Mesendoderm (in vitro differentiated cells): ENCODE data around the gene SH2D1B.

Experiments used
- DNase-seq: peaks from one replicate; pipeline ENCODE4 v3.0.0; 2013
- H2AK5ac ChIP-seq: 2 replicates; pipeline ENCODE4 v1.6.1; 2013; ENCODE audit warnings: low read length, inconsistent platforms
- H2BK120ac ChIP-seq: 2 replicates; pipeline ENCODE4 v1.6.1; 2013; ENCODE audit warnings: low read depth, mild to moderate bottlenecking, low read length, moderate library complexity, mixed read lengths
- H2BK15ac ChIP-seq: replicated peaks from 2 replicates; pipeline ENCODE4 v1.6.1; 2013; ENCODE audit warnings: low read depth, mild to moderate bottlenecking, moderate library complexity
- H2BK5ac ChIP-seq: 2 replicates; pipeline ENCODE4 v1.6.1; 2013; ENCODE audit warnings: low read length, inconsistent platforms
- H3K18ac ChIP-seq: 2 replicates; pipeline ENCODE4 v1.6.1; 2013; ENCODE audit warnings: mild to moderate bottlenecking, low read length, mixed read lengths
- H3K23ac ChIP-seq: one replicate; pipeline ENCODE4 v1.6.1; 2013; ENCODE audit warnings: low read length
- H3K27ac ChIP-seq: 2 replicates; pipeline ENCODE4 v1.5.1; 2013; ENCODE audit warnings: low read depth, mild to moderate bottlenecking, inconsistent platforms, low read length, moderate library complexity
- H3K27me3 ChIP-seq: 2 replicates; pipeline ENCODE4 v1.6.1; 2013; ENCODE audit warnings: low read length, control low read depth, mild to moderate bottlenecking, inconsistent platforms; ENCODE audit not compliant: insufficient read depth, poor library complexity
- H3K36me3 ChIP-seq: 2 replicates; pipeline ENCODE4 v1.6.1; 2013; ENCODE audit warnings: low read length, inconsistent platforms; ENCODE audit not compliant: control insufficient read depth, insufficient read depth
- H3K4ac ChIP-seq: one replicate; pipeline ENCODE4 v1.6.1; 2013; ENCODE audit warnings: low read depth, mild to moderate bottlenecking, low read length, moderate library complexity
- H3K4me1 ChIP-seq: 2 replicates; pipeline ENCODE4 v1.6.1; 2013; ENCODE audit warnings: low read depth, low read length, inconsistent platforms; ENCODE audit not compliant: control insufficient read depth
- H3K4me2 ChIP-seq: 2 replicates; pipeline ENCODE4 v1.6.1; 2013; ENCODE audit warnings: low read length
- H3K4me3 ChIP-seq: 2 replicates; pipeline ENCODE4 v1.5.1; 2013; ENCODE audit warnings: mild to moderate bottlenecking, low read length
- H3K56ac ChIP-seq: one replicate; pipeline ENCODE4 v1.6.1; 2013; ENCODE audit warnings: low read length
- H3K79me1 ChIP-seq: 2 replicates; pipeline ENCODE4 v1.6.1; 2013; ENCODE audit warnings: low read length, inconsistent platforms
- H3K79me2 ChIP-seq: 2 replicates; pipeline ENCODE4 v1.6.1; 2013; ENCODE audit warnings: mild to moderate bottlenecking, low read length; ENCODE audit not compliant: control insufficient read depth, insufficient read depth
- H3K9ac ChIP-seq: 2 replicates; pipeline ENCODE4 v1.6.1; 2013; ENCODE audit warnings: low read length, inconsistent platforms
- H4K5ac ChIP-seq: one replicate; pipeline ENCODE4 v1.6.1; 2013; ENCODE audit warnings: low read length
- H4K8ac ChIP-seq: one replicate; pipeline ENCODE4 v1.6.1; 2013; ENCODE audit warnings: low read depth, mild to moderate bottlenecking, control low read depth, low read length, moderate library complexity
- WGBS: extraction: QIAGEN DNeasy Blood & Tissue Kit; methylation state at CpG from one replicate; pipeline ENCODE4 v1.1.7; 2013; ENCODE audit warnings: low lambda C conversion rate, missing lambda C conversion rate; ENCODE audit not compliant: insufficient coverage; ENCODE audit errors: extremely low coverage; 5-methylcytosine and 5-hydroxymethylcytosine counted together

The SH2D1B gene

GRCh38 chr1:162397943-162398560 lies 13.9 kb downstream of the SH2D1B start:
- Histone ChIP-seq H3K9ac (no peak overlapping the region), H3K79me2 (no peaks in the 10 kb centered on the region), H4K8ac (no peak overlapping the region), H3K27me3 (no peaks in the 10 kb centered on the region), H3K18ac (no peak overlapping the region), H3K56ac (no peak overlapping the region), H4K5ac (no peak overlapping the region), H3K4me3 (no peak overlapping the region), H3K23ac (no peak overlapping the region), H3K27ac (no peak overlapping the region), H3K79me1 (no peaks in the 10 kb centered on the region), H2BK120ac (no peak overlapping the region), H3K4me1 (peaks cover 11% of the 10 kb centered on the region), H3K4me2 (no peak overlapping the region), H3K4ac (no peak overlapping the region), H2BK5ac (no peak overlapping the region), H3K36me3 (no peaks in the 10 kb centered on the region), H2BK15ac (no peak overlapping the region), H2AK5ac (no peak overlapping the region)
- no CpG with 5 or more reads among the region's 3 CpGs for WGBS
- peak; percentile 68 for DNase-seq

- no CpG with 5 or more reads among the region's 3 CpGs for WGBS
- DNase-seq = no peak
These were observed 14.9 kb downstream of the SH2D1B start for GRCh38 chr1:162397039-162397448.

GRCh38 chr1:162396201-162396906 lies 15.6 kb downstream of the SH2D1B start:
- peaks cover 14% of the 10 kb centered on the region for H3K4me1 ChIP-seq
- no peak overlapping the region for H3K18ac ChIP-seq
- H3K4me2 ChIP-seq = no peak overlapping the region
- no peak overlapping the region for H2BK5ac ChIP-seq
- H3K4ac ChIP-seq = no peak overlapping the region
- no peak overlapping the region for H4K5ac ChIP-seq
- no peak for DNase-seq
- H3K79me1 ChIP-seq = no peaks in the 10 kb centered on the region
- H3K27me3 ChIP-seq = no peaks in the 10 kb centered on the region
- no peak overlapping the region for H2BK15ac ChIP-seq
- H3K9ac ChIP-seq = no peak overlapping the region
- no peak overlapping the region for H3K27ac ChIP-seq
- H4K8ac ChIP-seq = no peak overlapping the region
- no peak overlapping the region for H2BK120ac ChIP-seq
- H3K23ac ChIP-seq = no peak overlapping the region
- no peaks in the 10 kb centered on the region for H3K36me3 ChIP-seq
- no peaks in the 10 kb centered on the region for H3K79me2 ChIP-seq
- WGBS = no CpG with 5 or more reads among the region's 3 CpGs
- no peak overlapping the region for H2AK5ac ChIP-seq
- no peak overlapping the region for H3K56ac ChIP-seq
- no peak overlapping the region for H3K4me3 ChIP-seq

More at GRCh38 chr1:162397039-162397448, 14.9 kb downstream of the SH2D1B start:
- Histone ChIP-seq H3K56ac (no peak overlapping the region), H3K4me3 (no peak overlapping the region), H2BK5ac (no peak overlapping the region), H3K27me3 (no peaks in the 10 kb centered on the region), H3K4me2 (no peak overlapping the region), H3K27ac (no peak overlapping the region), H3K9ac (no peak overlapping the region), H3K4ac (no peak overlapping the region), H3K79me1 (no peaks in the 10 kb centered on the region), H3K18ac (no peak overlapping the region), H4K8ac (no peak overlapping the region), H3K4me1 (peaks cover 11% of the 10 kb centered on the region), H3K79me2 (no peaks in the 10 kb centered on the region), H2AK5ac (no peak overlapping the region), H3K23ac (no peak overlapping the region), H4K5ac (no peak overlapping the region), H2BK15ac (no peak overlapping the region), H3K36me3 (no peaks in the 10 kb centered on the region), H2BK120ac (no peak overlapping the region)

- Histone ChIP-seq H2BK5ac (no peak overlapping the region), H3K4me2 (no peak overlapping the region), H3K79me2 (no peaks in the 10 kb centered on the region), H2AK5ac (no peak overlapping the region), H3K27me3 (no peaks in the 10 kb centered on the region), H4K5ac (no peak overlapping the region), H4K8ac (no peak overlapping the region), H2BK120ac (no peak overlapping the region), H3K4me1 (peaks cover 3% of the 10 kb centered on the region), H3K36me3 (no peaks in the 10 kb centered on the region), H2BK15ac (no peak overlapping the region), H3K4ac (no peak overlapping the region), H3K4me3 (no peak overlapping the region), H3K27ac (no peak overlapping the region), H3K79me1 (no peaks in the 10 kb centered on the region), H3K23ac (no peak overlapping the region), H3K56ac (no peak overlapping the region), H3K18ac (no peak overlapping the region), H3K9ac (no peak overlapping the region)
- peak; percentile 94 for DNase-seq
- no CpG with 5 or more reads among the region's 4 CpGs for WGBS
These were observed 20.0 kb downstream of the SH2D1B start for GRCh38 chr1:162391790-162392563.

GRCh38 chr1:162390396-162391185 lies 21.3 kb downstream of the SH2D1B start:
- WGBS = no CpG with 5 or more reads among the region's 15 CpGs
- H3K56ac ChIP-seq = no peak overlapping the region
- no peak overlapping the region for H4K8ac ChIP-seq
- no peak overlapping the region for H3K9ac ChIP-seq
- H3K27ac ChIP-seq = no peak overlapping the region
- H3K4me3 ChIP-seq = no peak overlapping the region
- no peak overlapping the region for H2BK5ac ChIP-seq
- no peak overlapping the region for H3K4ac ChIP-seq
- DNase-seq = no peak
- no peak overlapping the region for H3K4me2 ChIP-seq
- H2AK5ac ChIP-seq = no peak overlapping the region
- H3K79me1 ChIP-seq = no peaks in the 10 kb centered on the region
- H3K79me2 ChIP-seq = no peaks in the 10 kb centered on the region
- no peaks in the 10 kb centered on the region for H3K36me3 ChIP-seq
- H3K23ac ChIP-seq = no peak overlapping the region
- H3K27me3 ChIP-seq = no peaks in the 10 kb centered on the region
- peaks cover 3% of the 10 kb centered on the region for H3K4me1 ChIP-seq
- no peak overlapping the region for H3K18ac ChIP-seq
- no peak overlapping the region for H2BK120ac ChIP-seq
- H2BK15ac ChIP-seq = no peak overlapping the region
- H4K5ac ChIP-seq = no peak overlapping the region
